Femur (tissue), 1 donor: ENCODE measurements around the gene TK1.
"Not testable (repeated sequence)": the region's sequence is repeated elsewhere in the genome, so short reads cannot be mapped to it uniquely, and the experiment has no call there.

Experiments used
- DNase-seq: peaks from one replicate; pipeline ENCODE4 v3.0.0-alpha.2; 2017

TK1 gene

DNA sequence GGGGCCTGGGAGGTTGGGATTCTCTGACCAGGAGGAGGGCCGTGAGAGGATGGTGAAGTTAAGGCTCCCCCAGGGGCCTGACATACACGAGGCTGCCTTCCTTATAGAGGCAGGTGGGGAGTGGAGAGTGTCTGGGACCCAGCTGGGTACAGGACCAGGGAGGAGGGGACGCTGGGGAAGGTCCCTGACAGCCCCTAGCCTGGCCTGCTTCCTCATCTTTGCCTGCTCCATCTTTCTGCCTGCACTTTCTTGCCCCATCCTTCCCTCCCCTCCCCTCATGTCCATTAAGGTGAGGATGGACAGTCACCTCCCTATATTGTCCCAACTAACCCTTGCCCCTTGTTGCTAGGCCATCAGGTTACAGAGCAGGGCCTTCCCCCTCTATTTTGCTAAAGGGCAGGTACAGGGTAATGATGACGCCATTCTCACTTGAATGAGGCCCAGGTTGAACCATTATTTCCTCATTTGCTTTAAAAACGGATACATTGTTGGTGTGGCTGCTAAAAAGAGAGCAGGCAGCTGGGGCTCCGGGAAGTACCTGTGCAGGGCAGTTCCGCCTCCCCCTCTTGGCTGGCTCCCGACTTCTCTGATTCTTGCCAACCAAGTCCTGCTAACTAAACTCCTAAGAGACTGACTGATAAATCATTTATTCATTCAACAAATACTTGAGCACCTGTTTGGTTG is 39.4 kb downstream of the TK1 start:
- DNase-seq = no peak

DNA sequence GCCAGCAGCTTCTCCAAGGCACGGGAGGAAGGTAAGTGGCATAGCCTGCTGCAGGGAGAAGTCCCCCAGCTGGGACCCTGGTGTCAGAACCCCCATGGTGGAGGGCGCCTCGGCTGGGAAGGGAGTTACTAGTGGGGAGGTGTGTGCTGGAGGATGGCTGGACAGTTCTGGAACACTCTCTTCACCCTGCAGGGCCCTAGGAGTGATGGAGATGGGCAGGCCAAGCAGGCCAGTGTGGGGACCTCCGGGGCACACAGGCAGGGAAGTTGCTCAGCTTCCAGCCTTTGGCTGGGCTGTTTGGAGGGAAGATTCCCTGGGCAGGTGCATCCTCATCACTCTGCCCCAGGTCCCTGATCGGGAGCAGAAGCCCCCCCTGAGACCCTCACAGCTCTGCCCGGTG is 40.0 kb downstream of the TK1 start:
- DNase-seq = no peak

DNA sequence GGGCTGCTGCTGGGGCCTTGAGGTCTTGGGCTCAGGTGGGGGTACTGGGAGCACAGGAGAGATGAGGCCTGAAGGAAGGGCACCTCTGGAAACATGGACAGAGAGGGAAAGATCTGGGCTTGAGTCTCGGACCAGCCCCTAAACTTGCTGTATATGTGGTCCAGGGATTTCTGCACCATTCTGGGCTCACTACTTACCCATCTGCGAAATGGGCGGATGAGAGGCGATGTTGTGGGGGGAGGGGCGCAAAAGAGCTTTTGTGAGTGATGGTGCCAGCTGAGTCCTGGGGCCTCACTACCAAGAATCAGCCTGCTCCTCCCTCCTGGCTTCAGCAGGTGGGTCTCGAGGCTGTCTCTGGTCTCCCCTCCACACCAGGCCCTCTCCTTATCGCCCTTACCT is 40.4 kb downstream of the TK1 start:
- no peak for DNase-seq

DNA sequence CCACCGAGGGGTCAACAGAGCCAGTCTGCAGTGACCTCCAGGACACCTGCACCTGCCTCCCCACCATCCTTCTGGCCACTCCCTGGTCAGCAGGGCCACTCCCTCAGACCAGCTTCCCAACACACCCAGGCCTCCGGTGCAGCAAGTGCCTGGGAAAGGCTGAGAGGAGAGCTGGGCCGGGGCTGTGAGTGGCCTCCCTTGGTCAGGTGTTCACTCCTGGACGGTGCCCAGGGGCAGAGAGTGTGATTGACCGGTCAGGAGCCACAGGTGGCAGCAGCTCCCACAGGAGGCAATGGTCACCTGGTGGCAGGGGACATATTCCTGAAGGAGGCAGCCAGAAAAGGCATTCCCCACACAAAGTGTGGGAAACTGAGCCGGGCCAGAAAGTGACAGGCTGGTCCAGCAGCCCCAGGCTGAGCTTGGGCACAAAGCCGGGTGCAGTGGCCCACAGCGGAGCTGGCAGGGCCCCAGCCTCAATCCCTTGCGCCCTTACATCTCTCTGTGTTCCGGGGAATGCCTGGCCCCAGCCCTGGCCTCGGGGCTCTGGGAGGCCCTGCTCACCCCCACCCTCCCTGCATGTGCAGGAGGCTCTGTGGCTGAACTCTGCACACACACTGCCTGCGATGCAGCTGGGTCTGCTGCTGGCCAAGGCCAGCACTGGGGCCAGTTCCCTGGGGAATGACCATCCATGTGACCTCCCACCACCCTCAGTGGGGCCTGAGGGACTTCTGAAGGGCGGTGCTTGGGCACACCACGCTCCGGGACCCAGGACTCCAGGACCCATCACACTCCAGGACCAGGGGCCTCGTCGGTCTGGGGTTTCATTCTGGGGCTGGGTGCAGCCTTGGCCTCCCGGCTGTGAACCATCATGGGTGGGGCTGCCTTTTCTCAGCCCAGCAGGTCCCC is 41.9 kb downstream of the TK1 start:
- DNase-seq = peak; percentile 73

DNA sequence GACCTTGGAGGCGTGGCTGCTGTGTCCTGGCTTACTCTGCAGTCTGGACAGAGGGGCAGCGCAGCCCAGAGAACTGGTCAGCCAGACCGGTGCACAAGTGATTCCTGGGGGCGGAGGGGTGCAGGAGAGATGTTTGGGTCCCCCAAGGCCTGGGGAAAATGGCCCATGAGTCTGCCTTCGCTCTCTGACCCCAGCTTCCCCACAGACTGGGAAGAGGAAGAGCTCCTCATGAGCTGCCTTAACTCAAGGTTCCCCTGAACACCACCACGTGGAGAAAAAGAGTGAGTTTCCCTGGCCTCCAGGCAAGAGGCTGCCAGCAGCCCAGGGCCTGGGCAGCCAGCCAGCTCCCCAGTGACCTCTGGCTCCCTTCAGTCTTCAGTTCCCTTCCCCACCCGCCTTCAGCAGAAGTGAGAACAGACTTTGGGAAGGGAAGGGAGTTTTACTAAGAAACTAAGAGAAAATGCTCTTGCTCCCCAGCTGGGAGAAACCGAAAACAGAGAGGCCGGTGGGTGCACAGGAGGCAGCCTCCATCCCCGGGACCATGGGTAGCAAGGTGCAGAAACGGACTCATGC is 42.6 kb downstream of the TK1 start:
- peak; percentile 86 for DNase-seq

DNA sequence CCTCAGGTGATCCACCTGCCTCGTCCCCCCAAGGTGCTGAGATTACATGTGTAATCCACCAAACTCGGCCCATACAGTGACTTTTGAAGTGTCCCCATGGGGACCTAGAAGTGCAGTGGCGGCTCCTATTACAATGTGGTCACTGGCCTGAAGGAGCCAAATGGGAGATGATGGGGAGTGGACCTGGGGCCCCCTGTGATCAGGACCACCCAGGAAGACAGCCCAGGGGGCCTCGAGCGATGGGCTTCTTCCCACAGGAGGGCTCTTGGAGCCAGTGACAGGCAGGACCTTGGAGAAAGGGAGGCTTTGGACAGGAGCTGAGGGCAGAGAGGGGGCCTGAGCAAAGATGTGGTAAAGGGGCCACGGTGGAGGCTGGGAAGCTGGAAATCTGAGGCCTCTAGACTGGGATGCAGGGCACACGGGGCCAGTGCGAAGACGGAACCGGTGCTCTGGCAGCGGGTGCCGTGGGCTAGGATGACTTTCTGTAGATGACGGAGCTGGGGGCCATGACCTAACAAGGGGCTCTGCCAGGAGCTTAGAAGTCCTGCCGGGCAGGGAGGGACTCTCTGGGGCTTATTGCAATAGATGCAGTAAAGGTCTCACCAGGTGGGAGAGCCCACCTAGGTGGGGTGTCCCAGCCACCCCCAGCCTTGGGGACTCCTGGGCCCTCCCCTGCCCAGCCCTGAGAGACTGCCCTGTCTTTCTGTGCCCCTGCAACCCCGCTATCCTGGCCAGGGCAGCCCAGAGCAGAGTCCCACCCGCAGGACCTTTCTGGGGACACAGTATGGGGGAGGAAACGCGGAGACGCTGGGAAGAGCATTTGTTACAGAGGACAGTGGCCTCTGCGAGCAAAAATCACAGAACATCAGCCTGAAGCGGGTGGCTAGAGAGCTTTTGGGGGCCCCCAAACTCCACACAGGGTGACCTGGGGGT is 43.4 kb downstream of the TK1 start:
- no peak for DNase-seq

DNA sequence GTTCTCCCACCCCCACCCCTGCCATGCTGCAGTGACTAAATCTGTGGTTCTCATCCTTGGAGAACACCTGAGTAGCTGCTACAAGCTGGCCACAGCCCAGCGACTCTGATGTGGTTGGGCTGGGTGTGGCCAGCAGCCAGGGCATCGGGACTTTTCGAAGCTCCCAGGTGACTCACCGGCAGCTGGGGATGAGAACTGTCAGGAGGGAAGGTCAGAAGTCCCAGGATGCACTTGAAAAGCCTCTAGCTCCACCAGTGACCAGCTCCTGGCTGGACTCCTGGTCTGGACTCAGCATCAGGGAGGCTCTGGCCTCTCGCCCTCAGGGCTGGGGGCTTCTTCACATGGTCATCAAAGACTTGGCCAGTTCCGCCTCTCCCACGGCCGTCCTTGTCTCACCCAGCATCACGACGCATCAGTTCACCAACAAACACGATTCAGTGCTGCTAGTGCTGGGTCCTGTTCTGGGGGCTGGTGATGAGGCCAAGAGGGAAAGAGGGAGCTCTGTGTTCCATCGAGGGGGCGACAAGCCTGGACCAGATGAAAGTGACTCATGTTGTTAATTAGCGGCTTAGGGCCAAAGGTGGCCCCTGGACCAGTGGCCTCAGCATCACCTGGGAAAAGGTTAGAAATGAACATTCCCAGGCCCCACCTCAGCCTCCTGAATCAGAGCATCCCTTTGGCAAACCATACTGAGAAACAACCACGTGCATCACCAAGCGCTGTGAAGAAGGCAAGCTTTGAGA is 44.6 kb downstream of the TK1 start:
- no peak for DNase-seq

DNA sequence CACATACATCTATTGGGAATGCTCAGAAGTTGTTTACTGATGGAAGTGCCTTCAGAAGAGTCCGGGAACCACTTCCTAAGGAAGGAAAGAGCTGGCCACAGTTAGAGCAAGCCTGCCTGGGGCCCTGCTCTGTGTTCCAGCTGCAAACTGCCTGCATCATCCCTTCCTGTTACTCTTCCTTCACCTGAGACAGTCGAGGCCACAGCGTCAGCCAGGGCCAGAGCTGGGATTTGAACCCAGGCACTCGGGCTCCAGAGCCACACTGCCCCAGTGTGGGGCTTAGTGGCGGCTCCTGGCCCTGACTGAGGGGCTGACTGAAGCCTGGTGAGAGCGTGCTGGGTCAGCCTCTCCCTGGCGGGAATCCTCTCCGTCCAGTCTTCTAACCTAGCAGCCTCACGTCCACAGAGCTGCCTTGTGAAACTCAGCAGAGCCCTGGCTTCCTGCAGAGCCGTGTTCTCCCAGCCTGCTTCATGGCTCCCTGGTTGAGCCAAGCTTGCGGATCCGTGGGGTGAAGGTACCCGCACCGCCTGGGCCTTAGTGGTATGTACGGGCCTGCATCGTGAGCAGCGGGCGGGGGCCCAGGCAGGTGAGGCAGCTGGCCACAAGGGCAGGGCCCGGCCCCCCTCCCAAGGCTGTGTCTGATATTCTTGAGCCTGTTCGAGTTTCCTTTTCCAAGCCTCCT is 45.3 kb downstream of the TK1 start:
- no peak for DNase-seq

DNA sequence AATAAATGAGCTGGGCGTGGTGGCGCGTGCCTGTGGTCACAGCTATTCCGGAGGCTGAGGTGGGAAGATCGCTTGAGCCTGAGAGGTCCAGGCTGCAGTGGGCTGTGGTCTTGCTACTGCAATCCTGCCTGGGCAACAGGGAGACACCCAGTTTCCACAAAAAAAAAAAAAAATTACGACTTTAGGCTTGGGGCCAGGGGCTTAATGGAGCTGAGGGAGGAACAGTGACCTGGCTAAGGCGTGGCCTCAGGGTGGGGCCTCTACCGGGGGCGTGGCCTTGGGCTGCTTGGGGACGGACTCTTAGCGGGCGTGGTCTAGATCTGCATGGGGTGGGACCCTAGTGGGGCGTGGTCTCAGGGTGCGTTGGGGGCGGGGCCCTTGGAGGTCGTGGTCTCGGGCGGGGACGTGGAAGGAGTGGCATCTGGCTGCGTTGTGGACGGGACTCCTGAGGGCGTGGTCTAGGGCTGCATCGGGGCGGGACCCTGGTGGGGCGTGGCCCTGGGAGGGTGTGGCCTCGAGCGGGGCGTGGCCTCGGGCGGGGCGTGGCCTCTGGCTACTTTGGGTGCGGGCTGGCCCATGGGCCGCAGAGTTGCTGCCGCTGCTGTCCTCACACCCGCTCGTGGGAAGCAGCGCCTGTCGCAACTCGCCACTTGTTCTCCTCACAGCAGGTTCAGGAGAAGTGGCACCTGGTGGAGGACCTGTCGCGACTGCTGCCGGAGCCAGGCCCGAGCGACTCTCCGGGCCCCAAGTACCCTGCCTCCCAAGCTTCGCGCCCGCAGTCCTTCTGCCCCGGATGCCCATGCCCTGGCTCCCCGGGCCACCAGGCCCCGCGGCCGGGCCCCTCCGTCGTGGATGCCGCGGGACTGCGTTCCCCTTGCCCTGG is 46.4 kb downstream of the TK1 start:
- DNase-seq = peak; percentile 92

DNA sequence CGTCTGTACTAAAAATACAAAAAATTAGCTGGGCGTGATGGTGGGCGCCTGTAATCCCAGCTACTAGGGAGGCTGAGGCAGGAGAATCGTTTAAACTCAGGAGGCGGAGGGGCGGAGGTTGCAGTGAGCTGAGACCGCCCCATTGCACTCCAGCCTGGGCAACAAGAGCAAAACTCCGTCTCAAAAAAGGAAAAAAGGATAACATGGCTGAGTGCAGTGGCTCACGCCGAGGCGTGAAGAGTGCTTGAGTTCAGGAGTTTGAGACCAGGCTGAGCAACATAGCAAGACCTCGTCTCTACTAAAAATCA is 47.0 kb downstream of the TK1 start:
- DNase-seq = not testable (repeated sequence)

DNA sequence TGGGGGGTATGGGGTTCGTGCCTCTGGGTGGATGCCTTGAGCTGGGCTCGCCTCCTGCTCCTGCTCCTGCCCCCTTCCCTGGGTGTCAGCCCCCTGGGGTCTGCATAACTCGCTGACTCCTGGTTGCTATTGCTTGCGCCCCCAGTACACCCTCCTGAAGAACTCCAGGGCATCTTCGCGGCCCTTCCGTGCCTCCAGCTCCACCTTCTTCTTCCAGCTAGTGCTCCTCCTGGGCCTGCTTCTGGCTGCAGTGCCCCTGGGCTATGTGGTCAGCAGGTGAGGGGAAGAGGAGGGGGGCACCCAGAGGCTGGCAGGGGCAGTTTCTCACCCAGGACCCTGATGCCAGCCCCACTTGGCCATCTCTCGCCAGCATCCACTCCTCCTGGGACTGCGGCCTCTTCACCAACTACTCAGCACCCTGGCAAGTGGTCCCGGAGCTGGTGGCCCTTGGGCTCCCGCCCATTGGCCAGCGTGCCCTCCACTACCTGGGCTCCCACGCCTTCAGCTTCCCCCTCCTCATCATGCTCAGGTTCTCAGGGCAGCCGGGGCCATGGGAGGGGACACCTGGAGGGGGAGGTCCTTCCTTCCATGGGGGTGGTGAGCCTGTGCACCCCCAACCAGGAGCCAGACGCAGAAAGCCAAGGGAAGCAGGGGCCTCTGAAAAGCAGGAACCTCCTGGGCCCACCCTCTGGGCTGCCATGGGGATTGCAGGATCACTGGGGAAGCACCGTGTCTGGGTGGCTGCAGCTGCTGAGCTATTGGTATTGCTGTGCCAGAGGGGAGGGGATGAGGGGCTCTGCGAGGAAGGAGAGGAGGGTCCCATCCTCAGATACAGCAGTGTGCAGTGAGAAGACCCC is 48.4 kb downstream of the TK1 start:
- no peak for DNase-seq

DNA sequence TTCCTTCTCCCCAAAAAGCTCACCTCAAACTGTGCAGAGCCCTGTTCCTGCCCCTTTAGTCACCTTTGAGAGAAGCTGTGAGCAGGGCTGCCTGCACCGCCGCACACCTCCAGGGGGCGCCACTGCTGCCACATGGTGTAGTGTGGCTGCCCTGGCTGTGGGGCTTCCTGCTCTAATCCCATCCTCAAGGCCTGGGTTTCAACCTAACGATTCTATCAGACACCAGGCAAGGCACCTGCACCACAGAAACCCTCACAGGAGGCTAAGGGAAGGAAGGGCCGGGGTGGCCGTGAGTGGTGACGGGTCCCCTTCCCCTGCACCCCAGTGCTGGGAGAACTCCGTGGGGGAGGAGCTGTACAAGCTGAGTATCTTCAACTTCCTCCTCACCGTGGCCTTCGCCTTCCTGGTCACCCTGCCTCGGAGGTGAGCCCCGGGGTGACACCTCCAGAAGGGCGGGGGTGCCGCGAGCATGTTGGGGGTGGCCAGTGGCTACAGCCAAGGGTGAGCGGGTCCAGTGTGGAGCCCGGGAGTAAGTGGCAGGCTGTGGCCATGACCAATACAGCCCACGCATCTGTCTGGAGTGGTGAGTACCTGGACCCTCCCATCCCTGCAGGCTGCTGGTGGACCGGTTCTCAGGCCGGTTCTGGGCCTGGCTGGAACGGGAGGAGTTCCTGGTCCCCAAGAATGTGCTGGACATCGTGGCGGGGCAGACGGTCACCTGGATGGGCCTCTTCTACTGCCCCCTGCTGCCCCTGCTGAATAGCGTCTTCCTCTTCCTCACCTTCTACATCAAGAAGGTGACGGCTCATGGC is 49.3 kb downstream of the TK1 start:
- no peak for DNase-seq

DNA sequence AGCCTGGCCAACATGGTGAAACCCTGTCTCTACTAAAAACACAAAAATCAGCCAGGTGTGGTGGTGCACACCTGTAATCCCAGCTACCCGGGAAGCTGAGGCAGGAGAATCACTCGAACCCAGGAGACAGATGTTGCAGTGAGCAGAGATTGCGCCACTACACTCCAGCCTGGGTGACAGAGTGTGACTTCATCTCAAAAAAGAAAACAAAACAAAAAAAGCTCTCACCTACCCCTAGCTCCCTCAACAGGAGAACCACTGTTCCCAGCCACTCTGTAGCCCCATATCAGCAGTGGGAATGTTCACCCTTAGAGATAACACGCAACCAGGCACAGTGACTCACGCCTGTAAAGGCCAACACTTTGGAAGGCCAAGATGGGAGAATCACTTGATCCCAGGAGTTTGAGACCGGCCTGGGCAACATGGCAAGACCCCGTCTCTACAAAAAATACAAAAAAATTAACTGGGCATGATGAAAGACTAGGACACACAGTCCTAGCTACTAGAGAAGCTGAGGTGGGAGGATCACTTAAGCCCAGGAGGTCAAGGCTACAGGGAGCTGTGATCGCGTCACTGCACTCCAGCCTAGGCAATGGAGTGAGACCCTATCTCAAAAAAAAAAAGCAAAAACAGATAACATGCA is 50.9 kb downstream of the TK1 start:
- no peak for DNase-seq

DNA sequence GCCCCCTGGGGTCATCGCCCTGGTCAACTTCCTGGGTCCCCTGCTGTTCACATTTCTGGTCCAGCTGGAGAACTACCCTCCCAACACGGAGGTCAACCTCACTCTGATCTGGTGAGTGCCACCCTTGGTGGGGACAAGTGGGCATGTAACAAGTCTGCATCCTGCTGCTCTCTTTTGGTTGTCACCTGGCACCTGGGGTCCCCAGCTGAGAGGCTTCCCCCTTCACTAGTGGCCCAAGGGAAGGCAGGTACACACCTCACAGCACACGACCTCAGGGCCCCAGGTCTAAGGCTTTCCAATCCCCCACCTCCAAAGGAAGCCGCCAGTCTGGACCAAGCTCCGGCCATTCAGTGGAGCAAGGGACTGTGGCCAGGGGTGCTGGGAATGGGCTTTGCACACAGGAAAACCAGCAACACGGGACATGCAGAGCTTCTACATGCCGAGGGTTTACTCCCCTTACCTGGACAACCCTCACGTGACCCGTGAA is 51.9 kb downstream of the TK1 start:
- no peak for DNase-seq

DNA sequence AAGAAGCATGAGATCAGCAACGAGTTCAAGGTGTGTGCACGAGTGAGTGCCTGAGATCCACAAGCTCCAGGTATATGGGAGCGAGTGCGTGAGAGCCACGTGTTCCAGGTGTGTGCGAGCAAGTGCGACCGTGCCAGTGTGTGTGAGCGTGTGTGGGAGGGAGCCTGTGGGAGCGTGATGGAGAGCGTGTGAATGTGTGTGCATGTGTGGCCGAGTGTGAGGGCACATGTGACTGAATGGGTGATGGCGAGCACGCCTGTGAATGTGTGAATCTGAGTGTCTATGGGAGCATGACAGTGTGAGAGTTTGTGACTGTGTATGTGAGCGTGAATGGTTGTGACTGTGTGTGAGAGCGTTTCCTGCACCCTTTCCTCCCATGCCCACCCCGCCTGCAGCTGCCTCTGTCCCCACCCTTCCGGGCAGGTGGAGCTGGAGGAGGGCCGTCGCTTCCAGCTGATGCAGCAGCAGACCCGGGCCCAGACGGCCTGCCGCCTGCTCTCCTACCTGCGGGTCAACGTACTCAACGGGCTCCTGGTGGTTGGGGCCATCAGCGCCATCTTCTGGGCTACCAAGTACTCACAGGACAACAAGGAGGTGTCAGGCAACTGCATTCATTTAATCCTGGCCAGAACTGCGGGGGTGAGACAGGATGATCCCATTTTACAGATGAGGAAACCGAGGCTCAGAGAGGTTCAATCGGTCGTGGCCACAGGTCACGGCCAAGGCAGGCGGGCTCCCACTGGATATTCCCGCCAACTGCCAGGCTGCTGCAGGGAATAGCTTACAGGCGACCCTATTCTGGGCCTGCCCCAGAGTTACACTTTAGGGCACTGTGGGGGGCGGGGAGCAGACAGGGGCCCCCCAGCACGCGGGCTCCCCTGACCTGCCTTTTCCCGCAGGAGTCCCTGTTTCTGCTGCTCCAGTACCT is 52.6 kb downstream of the TK1 start:
- no peak for DNase-seq

DNA sequence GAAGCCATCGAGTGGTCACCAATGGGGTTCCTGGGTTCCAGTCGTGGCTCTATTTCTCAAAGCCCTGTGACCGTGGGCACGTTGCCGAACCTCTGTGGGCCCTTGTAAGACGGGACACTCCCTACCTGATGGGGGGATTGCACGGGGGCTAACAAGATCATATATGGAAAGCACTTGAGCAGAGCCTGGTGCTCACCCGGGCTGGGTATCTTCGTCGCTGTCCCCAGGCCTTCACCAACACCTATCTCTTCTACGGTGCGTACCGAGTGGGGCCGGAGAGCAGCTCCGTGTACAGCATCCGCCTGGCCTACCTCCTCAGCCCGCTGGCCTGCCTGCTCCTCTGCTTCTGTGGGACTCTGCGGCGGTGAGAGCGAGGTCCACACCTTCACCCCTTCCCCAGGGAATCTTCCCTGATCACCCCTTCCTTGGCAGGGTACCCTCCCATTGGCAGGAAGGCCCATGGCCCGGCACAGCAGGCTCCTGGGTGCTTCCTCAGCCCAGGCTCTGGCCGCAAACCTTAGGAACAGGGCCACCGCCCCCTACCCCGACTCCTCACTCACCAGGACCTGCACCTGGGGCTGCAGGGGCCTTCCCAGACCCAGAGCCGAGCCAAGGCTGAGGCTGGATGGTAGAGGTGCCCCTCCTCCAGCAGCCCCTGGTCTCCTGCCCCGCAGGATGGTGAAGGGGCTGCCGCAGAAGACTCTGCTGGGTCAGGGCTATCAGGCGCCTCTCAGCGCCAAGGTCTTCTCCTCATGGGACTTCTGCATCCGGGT is 53.5 kb downstream of the TK1 start:
- no peak for DNase-seq
